ENCODE data around the gene TMEM164.

Gene TMEM164

GRCh38 chrX:110145854-110146253 lies 142.9 kb downstream of the TMEM164 start:
- H3K79me1 ChIP-seq (ENCODE audit: low read length) = no peaks in the 10 kb centered on the region
- no peak overlapping the region for H3K23ac ChIP-seq (ENCODE audit: low read length)
- peaks cover 1 to 2% of the 10 kb centered on the region in 2 experiments for H3K36me3 ChIP-seq (ENCODE audit: control insufficient read depth in 1 of 2, insufficient read depth in 2 of 2, low read length in 2 of 2)
- no peak overlapping the region for H2AK5ac ChIP-seq (ENCODE audit: low read length)
- H2AFZ ChIP-seq (ENCODE audit: insufficient read depth, low read length, poor library complexity) = no peak overlapping the region
- no peaks in the 10 kb centered on the region for H3K9me3 ChIP-seq (ENCODE audit: insufficient read depth, low read depth, low read length)
- no peak overlapping the region for H3K4ac ChIP-seq (ENCODE audit: low read depth, low read length)
- H3K27ac ChIP-seq (ENCODE audit: low read depth, low read length) = no peak overlapping the region
- peak in 1 of 2 donors; percentile 59 for DNase-seq
- H3K4me2 ChIP-seq (ENCODE audit: low read length) = no peak overlapping the region
- H2BK5ac ChIP-seq (ENCODE audit: low read depth, low read length, poor library complexity) = no peak overlapping the region
- H3K27me3 ChIP-seq (ENCODE audit: insufficient read depth, low read length) = no peaks in the 10 kb centered on the region
- peaks cover 0 to 4% of the 10 kb centered on the region in 2 experiments for H3K4me1 ChIP-seq (ENCODE audit: control insufficient read depth in 1 of 2, insufficient read depth in 2 of 2, low read length in 2 of 2)
- no peak overlapping the region for H2BK12ac ChIP-seq (ENCODE audit: low read length)
- no peak overlapping the region for H4K91ac ChIP-seq (ENCODE audit: low read depth, low read length)
- no peak overlapping the region for H3K18ac ChIP-seq (ENCODE audit: low read length)
- H3K14ac ChIP-seq (ENCODE audit: low read length) = no peak overlapping the region
- H4K12ac ChIP-seq (ENCODE audit: low read depth, low read length) = no peak overlapping the region
- no peak overlapping the region for H4K8ac ChIP-seq (ENCODE audit: low read depth, low read length)
- H3K4me3 ChIP-seq (ENCODE audit: low read depth, low read length) = no peak overlapping the region
- H3K9ac ChIP-seq (ENCODE audit: low read length) = no peak overlapping the region
- H2BK120ac ChIP-seq (ENCODE audit: insufficient read depth, low read length, poor library complexity) = no peak overlapping the region
- no CpG with 5 or more reads among the region's 4 CpGs for WGBS (ENCODE audit: extremely low coverage, insufficient coverage, insufficient read length)
- H3K79me2 ChIP-seq (ENCODE audit: control insufficient read depth, insufficient read depth, low read length, poor library complexity) = no peaks in the 10 kb centered on the region

DNA sequence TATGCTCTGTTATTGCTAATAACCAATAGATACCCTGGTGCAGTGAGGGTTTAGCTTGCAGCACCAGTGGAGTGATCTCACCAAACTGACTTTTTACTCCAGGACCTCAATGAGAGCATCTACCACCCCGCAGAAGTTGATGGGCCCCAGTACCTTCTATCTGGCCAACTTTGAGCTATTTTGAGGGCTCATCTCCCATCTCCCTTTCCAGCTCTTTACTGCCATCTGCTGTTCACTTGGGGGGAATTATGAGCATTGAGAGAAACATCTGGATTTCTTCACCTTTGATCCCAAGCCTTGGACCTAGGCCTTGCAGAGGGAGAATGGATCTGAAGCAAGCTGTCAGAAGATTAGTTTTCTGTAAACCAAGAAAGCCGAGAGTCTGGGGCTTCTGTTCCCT lies 143.6 kb downstream of the TMEM164 start:
- H4K12ac ChIP-seq (ENCODE audit: low read depth, low read length) = no peak overlapping the region
- no peak overlapping the region for H3K18ac ChIP-seq (ENCODE audit: low read length)
- H4K91ac ChIP-seq (ENCODE audit: low read depth, low read length) = no peak overlapping the region
- no peak overlapping the region for H2BK5ac ChIP-seq (ENCODE audit: low read depth, low read length, poor library complexity)
- H3K9ac ChIP-seq (ENCODE audit: low read length) = no peak overlapping the region
- no peak overlapping the region for H3K14ac ChIP-seq (ENCODE audit: low read length)
- H3K4me3 ChIP-seq (ENCODE audit: low read depth, low read length) = no peak overlapping the region
- no peak overlapping the region for H3K4me2 ChIP-seq (ENCODE audit: low read length)
- no peaks in the 10 kb centered on the region for H3K79me1 ChIP-seq (ENCODE audit: low read length)
- H3K27me3 ChIP-seq (ENCODE audit: insufficient read depth, low read length) = no peaks in the 10 kb centered on the region
- H2BK12ac ChIP-seq (ENCODE audit: low read length) = no peak overlapping the region
- peak in 1 of 2 donors; percentile 71 for DNase-seq
- H3K4ac ChIP-seq (ENCODE audit: low read depth, low read length) = no peak overlapping the region
- H3K9me3 ChIP-seq (ENCODE audit: insufficient read depth, low read depth, low read length) = no peaks in the 10 kb centered on the region
- no peak overlapping the region for H4K8ac ChIP-seq (ENCODE audit: low read depth, low read length)
- H2AFZ ChIP-seq (ENCODE audit: insufficient read depth, low read length, poor library complexity) = no peak overlapping the region
- H3K23ac ChIP-seq (ENCODE audit: low read length) = no peak overlapping the region
- H3K36me3 ChIP-seq (ENCODE audit: control insufficient read depth in 1 of 2, insufficient read depth in 2 of 2, low read length in 2 of 2) = peaks cover 1 to 2% of the 10 kb centered on the region in 2 experiments
- peaks cover 0 to 4% of the 10 kb centered on the region in 2 experiments for H3K4me1 ChIP-seq (ENCODE audit: control insufficient read depth in 1 of 2, insufficient read depth in 2 of 2, low read length in 2 of 2)
- H2BK120ac ChIP-seq (ENCODE audit: insufficient read depth, low read length, poor library complexity) = no peak overlapping the region
- H2AK5ac ChIP-seq (ENCODE audit: low read length) = no peak overlapping the region
- whole genome bisulfite sequencing (ENCODE audit: extremely low coverage, insufficient coverage, insufficient read length) = no CpG with 5 or more reads among the region's 2 CpGs
- no peaks in the 10 kb centered on the region for H3K79me2 ChIP-seq (ENCODE audit: control insufficient read depth, insufficient read depth, low read length, poor library complexity)
- H3K27ac ChIP-seq (ENCODE audit: low read depth, low read length) = no peak overlapping the region

DNA sequence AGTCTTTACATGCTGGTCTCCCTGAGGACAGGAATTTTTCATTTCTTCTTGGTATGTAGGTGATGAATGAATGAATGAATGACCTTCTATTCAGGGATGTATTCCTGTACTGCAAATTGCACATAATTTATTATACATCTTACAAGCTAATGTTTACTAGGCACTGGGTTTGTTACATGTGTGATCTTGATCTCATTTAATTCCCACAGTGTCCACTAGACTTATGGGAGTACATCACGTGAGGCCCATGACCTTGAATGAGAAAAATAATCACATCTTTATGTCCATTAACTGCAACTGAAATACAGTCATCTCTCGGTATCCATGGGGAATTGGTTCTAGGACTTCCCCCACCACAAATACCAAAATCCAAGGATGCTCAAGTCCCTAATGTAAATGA lies 150.3 kb downstream of the TMEM164 start:
- no peak overlapping the region for H3K4ac ChIP-seq (ENCODE audit: low read depth, low read length)
- DNase-seq = no peak
- H4K91ac ChIP-seq (ENCODE audit: low read depth, low read length) = no peak overlapping the region
- WGBS (ENCODE audit: extremely low coverage, insufficient coverage, insufficient read length) = no CpG with 5 or more reads among the region's 2 CpGs
- no peak overlapping the region for H2BK120ac ChIP-seq (ENCODE audit: insufficient read depth, low read length, poor library complexity)
- no peaks in the 10 kb centered on the region for H3K9me3 ChIP-seq (ENCODE audit: insufficient read depth, low read depth, low read length)
- H2BK5ac ChIP-seq (ENCODE audit: low read depth, low read length, poor library complexity) = no peak overlapping the region
- no peak overlapping the region for H3K9ac ChIP-seq (ENCODE audit: low read length)
- H3K79me1 ChIP-seq (ENCODE audit: low read length) = no peaks in the 10 kb centered on the region
- no peak overlapping the region for H3K4me2 ChIP-seq (ENCODE audit: low read length)
- H3K79me2 ChIP-seq (ENCODE audit: control insufficient read depth, insufficient read depth, low read length, poor library complexity) = no peaks in the 10 kb centered on the region
- peaks cover 0 to 1% of the 10 kb centered on the region in 2 experiments for H3K36me3 ChIP-seq (ENCODE audit: control insufficient read depth in 1 of 2, insufficient read depth in 2 of 2, low read length in 2 of 2)
- no peak overlapping the region for H2AK5ac ChIP-seq (ENCODE audit: low read length)
- H4K8ac ChIP-seq (ENCODE audit: low read depth, low read length) = no peak overlapping the region
- H3K18ac ChIP-seq (ENCODE audit: low read length) = no peak overlapping the region
- H3K4me3 ChIP-seq (ENCODE audit: low read depth, low read length) = no peak overlapping the region
- no peak overlapping the region for H2AFZ ChIP-seq (ENCODE audit: insufficient read depth, low read length, poor library complexity)
- no peak overlapping the region for H3K14ac ChIP-seq (ENCODE audit: low read length)
- no peak overlapping the region for H3K23ac ChIP-seq (ENCODE audit: low read length)
- no peak overlapping the region for H4K12ac ChIP-seq (ENCODE audit: low read depth, low read length)
- H3K27me3 ChIP-seq (ENCODE audit: insufficient read depth, low read length) = no peaks in the 10 kb centered on the region
- H3K4me1 ChIP-seq (ENCODE audit: control insufficient read depth in 1 of 2, insufficient read depth in 2 of 2, low read length in 2 of 2) = no peaks in the 10 kb centered on the region
- no peak overlapping the region for H2BK12ac ChIP-seq (ENCODE audit: low read length)
- no peak overlapping the region for H3K27ac ChIP-seq (ENCODE audit: low read depth, low read length)

GRCh38 chrX:110153896-110154295 lies 151.0 kb downstream of the TMEM164 start:
- Histone ChIP-seq H4K91ac (ENCODE audit: low read depth, low read length) (no peak overlapping the region), H3K27ac (ENCODE audit: low read depth, low read length) (no peak overlapping the region), H3K4me2 (ENCODE audit: low read length) (no peak overlapping the region), H3K79me1 (ENCODE audit: low read length) (no peaks in the 10 kb centered on the region), H4K12ac (ENCODE audit: low read depth, low read length) (no peak overlapping the region), H3K4ac (ENCODE audit: low read depth, low read length) (no peak overlapping the region), H3K27me3 (ENCODE audit: insufficient read depth, low read length) (no peaks in the 10 kb centered on the region), H2BK12ac (ENCODE audit: low read length) (no peak overlapping the region), H2AK5ac (ENCODE audit: low read length) (no peak overlapping the region), H3K36me3 (ENCODE audit: control insufficient read depth in 1 of 2, insufficient read depth in 2 of 2, low read length in 2 of 2) (peaks cover 0 to 1% of the 10 kb centered on the region in 2 experiments), H3K4me3 (ENCODE audit: low read depth, low read length) (no peak overlapping the region), H2BK5ac (ENCODE audit: low read depth, low read length, poor library complexity) (no peak overlapping the region), H3K4me1 (ENCODE audit: control insufficient read depth in 1 of 2, insufficient read depth in 2 of 2, low read length in 2 of 2) (no peaks in the 10 kb centered on the region), H4K8ac (ENCODE audit: low read depth, low read length) (no peak overlapping the region), H3K14ac (ENCODE audit: low read length) (no peak overlapping the region), H3K23ac (ENCODE audit: low read length) (no peak overlapping the region), H3K9ac (ENCODE audit: low read length) (no peak overlapping the region), H2AFZ (ENCODE audit: insufficient read depth, low read length, poor library complexity) (no peak overlapping the region), H2BK120ac (ENCODE audit: insufficient read depth, low read length, poor library complexity) (no peak overlapping the region), H3K18ac (ENCODE audit: low read length) (no peak overlapping the region), H3K79me2 (ENCODE audit: control insufficient read depth, insufficient read depth, low read length, poor library complexity) (no peaks in the 10 kb centered on the region), H3K9me3 (ENCODE audit: insufficient read depth, low read depth, low read length) (no peaks in the 10 kb centered on the region)
- DNase-seq = no peak
- WGBS (ENCODE audit: extremely low coverage, insufficient coverage, insufficient read length) = no CpG with 5 or more reads among the region's 2 CpGs
